ENCODE data around the gene WFDC2.

DNA sequence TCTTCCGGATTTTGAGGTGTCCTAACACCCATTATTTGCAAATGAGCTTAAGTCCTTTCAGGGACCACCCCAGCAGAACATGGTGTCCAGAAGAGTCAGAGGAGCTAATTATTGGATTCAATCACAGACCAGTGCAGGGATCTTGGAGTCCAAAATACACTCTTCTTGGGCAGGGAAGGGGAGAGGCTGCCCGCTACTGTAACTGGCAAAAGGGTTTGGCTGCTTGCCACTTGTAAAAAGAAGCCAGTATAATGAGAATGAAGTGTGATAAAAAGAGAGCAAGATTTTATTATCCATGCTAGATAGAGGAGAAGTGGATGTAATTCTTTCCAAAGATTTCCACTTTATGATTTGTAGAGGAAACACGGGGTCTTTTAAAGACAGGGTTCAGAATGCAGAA, 26.6 kb downstream of the WFDC2 start:
- no peak for TF ChIP-seq CTCF (IDR thresholded peaks at IDR 0.05 in 2 of 3, conservative IDR thresholded peaks at IDR 0.05 in 1 of 3; ENCODE audit: control insufficient read depth in 2 of 3, extremely low read depth in 1 of 3, insufficient read depth in 1 of 3, low read depth in 3 of 3, low read length in 3 of 3)
- TF ChIP-seq, protein P1, sequence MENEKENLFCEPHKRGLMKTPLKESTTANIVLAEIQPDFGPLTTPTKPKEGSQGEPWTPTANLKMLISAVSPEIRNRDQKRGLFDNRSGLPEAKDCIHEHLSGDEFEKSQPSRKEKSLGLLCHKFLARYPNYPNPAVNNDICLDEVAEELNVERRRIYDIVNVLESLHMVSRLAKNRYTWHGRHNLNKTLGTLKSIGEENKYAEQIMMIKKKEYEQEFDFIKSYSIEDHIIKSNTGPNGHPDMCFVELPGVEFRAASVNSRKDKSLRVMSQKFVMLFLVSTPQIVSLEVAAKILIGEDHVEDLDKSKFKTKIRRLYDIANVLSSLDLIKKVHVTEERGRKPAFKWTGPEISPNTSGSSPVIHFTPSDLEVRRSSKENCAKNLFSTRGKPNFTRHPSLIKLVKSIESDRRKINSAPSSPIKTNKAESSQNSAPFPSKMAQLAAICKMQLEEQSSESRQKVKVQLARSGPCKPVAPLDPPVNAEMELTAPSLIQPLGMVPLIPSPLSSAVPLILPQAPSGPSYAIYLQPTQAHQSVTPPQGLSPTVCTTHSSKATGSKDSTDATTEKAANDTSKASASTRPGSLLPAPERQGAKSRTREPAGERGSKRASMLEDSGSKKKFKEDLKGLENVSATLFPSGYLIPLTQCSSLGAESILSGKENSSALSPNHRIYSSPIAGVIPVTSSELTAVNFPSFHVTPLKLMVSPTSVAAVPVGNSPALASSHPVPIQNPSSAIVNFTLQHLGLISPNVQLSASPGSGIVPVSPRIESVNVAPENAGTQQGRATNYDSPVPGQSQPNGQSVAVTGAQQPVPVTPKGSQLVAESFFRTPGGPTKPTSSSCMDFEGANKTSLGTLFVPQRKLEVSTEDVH (IDR thresholded peaks at IDR 0.05; ENCODE audit: low read depth, partially characterized antibody): no peak
- TF ChIP-seq, protein P2, sequence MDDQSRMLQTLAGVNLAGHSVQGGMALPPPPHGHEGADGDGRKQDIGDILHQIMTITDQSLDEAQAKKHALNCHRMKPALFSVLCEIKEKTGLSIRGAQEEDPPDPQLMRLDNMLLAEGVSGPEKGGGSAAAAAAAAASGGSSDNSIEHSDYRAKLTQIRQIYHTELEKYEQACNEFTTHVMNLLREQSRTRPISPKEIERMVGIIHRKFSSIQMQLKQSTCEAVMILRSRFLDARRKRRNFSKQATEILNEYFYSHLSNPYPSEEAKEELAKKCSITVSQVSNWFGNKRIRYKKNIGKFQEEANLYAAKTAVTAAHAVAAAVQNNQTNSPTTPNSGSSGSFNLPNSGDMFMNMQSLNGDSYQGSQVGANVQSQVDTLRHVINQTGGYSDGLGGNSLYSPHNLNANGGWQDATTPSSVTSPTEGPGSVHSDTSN (IDR thresholded peaks at IDR 0.05; ENCODE audit: insufficient replicate concordance, low read depth, low read length): no peak
- no peak for TF ChIP-seq POLR2A (IDR thresholded peaks at IDR 0.05; ENCODE audit: low read depth, low read length)
- TF ChIP-seq RCOR1 (conservative IDR thresholded peaks at IDR 0.05; ENCODE audit: low read depth, low read length): no peak
- TF ChIP-seq, protein P3, sequence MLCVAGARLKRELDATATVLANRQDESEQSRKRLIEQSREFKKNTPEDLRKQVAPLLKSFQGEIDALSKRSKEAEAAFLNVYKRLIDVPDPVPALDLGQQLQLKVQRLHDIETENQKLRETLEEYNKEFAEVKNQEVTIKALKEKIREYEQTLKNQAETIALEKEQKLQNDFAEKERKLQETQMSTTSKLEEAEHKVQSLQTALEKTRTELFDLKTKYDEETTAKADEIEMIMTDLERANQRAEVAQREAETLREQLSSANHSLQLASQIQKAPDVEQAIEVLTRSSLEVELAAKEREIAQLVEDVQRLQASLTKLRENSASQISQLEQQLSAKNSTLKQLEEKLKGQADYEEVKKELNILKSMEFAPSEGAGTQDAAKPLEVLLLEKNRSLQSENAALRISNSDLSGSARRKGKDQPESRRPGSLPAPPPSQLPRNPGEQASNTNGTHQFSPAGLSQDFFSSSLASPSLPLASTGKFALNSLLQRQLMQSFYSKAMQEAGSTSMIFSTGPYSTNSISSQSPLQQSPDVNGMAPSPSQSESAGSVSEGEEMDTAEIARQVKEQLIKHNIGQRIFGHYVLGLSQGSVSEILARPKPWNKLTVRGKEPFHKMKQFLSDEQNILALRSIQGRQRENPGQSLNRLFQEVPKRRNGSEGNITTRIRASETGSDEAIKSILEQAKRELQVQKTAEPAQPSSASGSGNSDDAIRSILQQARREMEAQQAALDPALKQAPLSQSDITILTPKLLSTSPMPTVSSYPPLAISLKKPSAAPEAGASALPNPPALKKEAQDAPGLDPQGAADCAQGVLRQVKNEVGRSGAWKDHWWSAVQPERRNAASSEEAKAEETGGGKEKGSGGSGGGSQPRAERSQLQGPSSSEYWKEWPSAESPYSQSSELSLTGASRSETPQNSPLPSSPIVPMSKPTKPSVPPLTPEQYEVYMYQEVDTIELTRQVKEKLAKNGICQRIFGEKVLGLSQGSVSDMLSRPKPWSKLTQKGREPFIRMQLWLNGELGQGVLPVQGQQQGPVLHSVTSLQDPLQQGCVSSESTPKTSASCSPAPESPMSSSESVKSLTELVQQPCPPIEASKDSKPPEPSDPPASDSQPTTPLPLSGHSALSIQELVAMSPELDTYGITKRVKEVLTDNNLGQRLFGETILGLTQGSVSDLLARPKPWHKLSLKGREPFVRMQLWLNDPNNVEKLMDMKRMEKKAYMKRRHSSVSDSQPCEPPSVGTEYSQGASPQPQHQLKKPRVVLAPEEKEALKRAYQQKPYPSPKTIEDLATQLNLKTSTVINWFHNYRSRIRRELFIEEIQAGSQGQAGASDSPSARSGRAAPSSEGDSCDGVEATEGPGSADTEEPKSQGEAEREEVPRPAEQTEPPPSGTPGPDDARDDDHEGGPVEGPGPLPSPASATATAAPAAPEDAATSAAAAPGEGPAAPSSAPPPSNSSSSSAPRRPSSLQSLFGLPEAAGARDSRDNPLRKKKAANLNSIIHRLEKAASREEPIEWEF (IDR thresholded peaks at IDR 0.05; ENCODE audit: insufficient replicate concordance, low read depth, low read length): no peak
- TF ChIP-seq EZH2 (IDR thresholded peaks at IDR 0.05; ENCODE audit: borderline replicate concordance, control insufficient read depth, low read depth, low read length): no peak
- TF ChIP-seq, protein P4, sequence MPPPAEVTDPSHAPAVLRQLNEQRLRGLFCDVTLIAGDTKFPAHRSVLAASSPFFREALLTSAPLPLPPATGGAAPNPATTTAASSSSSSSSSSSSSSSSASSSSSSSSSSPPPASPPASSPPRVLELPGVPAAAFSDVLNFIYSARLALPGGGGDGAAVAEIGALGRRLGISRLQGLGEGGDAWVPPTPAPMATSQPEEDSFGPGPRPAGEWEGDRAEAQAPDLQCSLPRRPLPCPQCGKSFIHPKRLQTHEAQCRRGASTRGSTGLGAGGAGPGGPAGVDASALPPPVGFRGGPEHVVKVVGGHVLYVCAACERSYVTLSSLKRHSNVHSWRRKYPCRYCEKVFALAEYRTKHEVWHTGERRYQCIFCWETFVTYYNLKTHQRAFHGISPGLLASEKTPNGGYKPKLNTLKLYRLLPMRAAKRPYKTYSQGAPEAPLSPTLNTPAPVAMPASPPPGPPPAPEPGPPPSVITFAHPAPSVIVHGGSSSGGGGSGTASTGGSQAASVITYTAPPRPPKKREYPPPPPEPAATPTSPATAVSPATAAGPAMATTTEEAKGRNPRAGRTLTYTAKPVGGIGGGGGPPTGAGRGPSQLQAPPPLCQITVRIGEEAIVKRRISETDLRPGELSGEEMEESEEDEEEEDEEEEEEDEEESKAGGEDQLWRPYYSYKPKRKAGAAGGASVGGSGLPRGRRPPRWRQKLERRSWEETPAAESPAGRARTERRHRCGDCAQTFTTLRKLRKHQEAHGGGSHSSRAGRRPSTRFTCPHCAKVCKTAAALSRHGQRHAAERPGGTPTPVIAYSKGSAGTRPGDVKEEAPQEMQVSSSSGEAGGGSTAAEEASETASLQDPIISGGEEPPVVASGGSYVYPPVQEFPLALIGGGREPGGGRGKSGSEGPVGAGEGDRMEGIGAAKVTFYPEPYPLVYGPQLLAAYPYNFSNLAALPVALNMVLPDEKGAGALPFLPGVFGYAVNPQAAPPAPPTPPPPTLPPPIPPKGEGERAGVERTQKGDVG (CRISPR knock-in tag; IDR thresholded peaks at IDR 0.05): no peak
- no peak for TF ChIP-seq SPI1 (IDR thresholded peaks at IDR 0.05; ENCODE audit: borderline replicate concordance, insufficient read depth, low read depth, low read length)
- no peak for TF ChIP-seq RAD21 (IDR thresholded peaks at IDR 0.05; ENCODE audit: insufficient read depth, low read depth, low read length)
- no peak for TF ChIP-seq KDM1A (IDR thresholded peaks at IDR 0.05; ENCODE audit: borderline replicate concordance)
- TF ChIP-seq ATF2 (IDR thresholded peaks at IDR 0.05; ENCODE audit: low read length): no peak
- no peak for TF ChIP-seq EP300 (IDR thresholded peaks at IDR 0.05; ENCODE audit: borderline replicate concordance in 1 of 2, control insufficient read depth in 1 of 2, low read depth in 2 of 2, low read length in 2 of 2)
- no peak for TF ChIP-seq MEF2A (IDR thresholded peaks at IDR 0.05; ENCODE audit: insufficient read depth, low read depth, low read length)
